HepG2 (cell line): ENCODE measurements around the gene STK24. TPM values are rescaled to one million over a fixed set of nuclear protein-coding genes. Genes with fewer than 3 reads are reported as not detected.

ENCODE experiments used
- ATAC-seq: fragments of 200-7000 bp; cut with Tn5 transposase; 3 replicates; pipeline ENCODE4 v1.9.1; 2020; ENCODE audit warnings: mild to moderate bottlenecking, moderate library complexity
- BruUV-seq: library from RNA; stranded (reverse); fragments of 400-500 nt; replicated peaks from 2 replicates; lab custom pipeline; 2021; lab: Mats Ljungman, UMichigan
- CTCF ChIA-PET: fragments of 300-600 bp; formaldehyde crosslinking; extraction: SDS; loops from one replicate; lab custom pipeline; 2021; ENCODE audit warnings: low total read pairs, inconsistent platforms, low intra/inter-chr PET ratio; lab: Yijun Ruan, JAX
- POLR2A ChIA-PET: fragments of 350-600 bp; sonication (Branson Sonifier 250); formaldehyde crosslinking; loops from one replicate; lab custom pipeline; 2020; ENCODE audit warnings: antibody characterized with exemption, inconsistent platforms; lab: Yijun Ruan, JAX
- DNase-seq: peaks from one replicate; pipeline ENCODE4 v3.0.0-alpha.2; 2015; ENCODE audit warnings: low spot score
- FAIRE-seq: peaks from 3 replicates; lab custom pipeline; 2011; peaks lifted over from hg19 to GRCh38; lab: Jason Lieb, UNC
- H2AFZ ChIP-seq: one replicate; pipeline ENCODE4 v1.6.1; 2011; ENCODE audit warnings: low read length, inconsistent platforms
- H3K27ac ChIP-seq: fragments of 300-600 bp; 3 replicates; pipeline ENCODE4 v1.8.0; 2011; ENCODE audit warnings: mixed run types, mild to moderate bottlenecking, mixed read lengths, low read length, inconsistent platforms; ENCODE audit not compliant: insufficient read depth; ENCODE audit errors: extremely low read length
- H3K27me3 ChIP-seq, 2 experiments: fragments of 200-600 bp in 1 of 2; 2 replicates in 1 of 2; 3 replicates in 1 of 2; pipeline versions ENCODE4 v1.6.0 to v1.8.0; 2011; ENCODE audit warnings: low read length in 2 of 2, mild to moderate bottlenecking in 2 of 2, moderate library complexity in 2 of 2, inconsistent platforms in 1 of 2; ENCODE audit not compliant: insufficient read depth in 2 of 2, control insufficient read depth in 1 of 2
- H3K36me3 ChIP-seq, 2 experiments: fragments of 200-600 bp in 1 of 2; replicated peaks in 1 of 2; 2 replicates in 1 of 2; 3 replicates in 1 of 2; pipeline versions ENCODE4 v1.5.1 to v1.8.0; 2011; ENCODE audit warnings: low read length in 2 of 2, inconsistent platforms in 1 of 2; ENCODE audit not compliant: insufficient read depth in 2 of 2, control insufficient read depth in 1 of 2
- H3K4me1 ChIP-seq: 2 replicates; pipeline ENCODE4 v1.5.1; 2012; ENCODE audit warnings: low read length, inconsistent platforms; ENCODE audit not compliant: insufficient read depth
- H3K4me2 ChIP-seq: 2 replicates; pipeline ENCODE4 v1.6.0; 2011; ENCODE audit warnings: low read depth, low read length, inconsistent platforms
- H3K4me3 ChIP-seq, 3 experiments: fragments of 200-600 bp in 1 of 3; sonication (generic), shearing (Covaris generic) in 1 of 3; replicated peaks in 1 of 3; 2 replicates each; pipeline ENCODE4 v1.5.1; 2011 to 2016; ENCODE audit warnings: low read length in 3 of 3, inconsistent platforms in 2 of 3, low read depth in 2 of 3, mild to moderate bottlenecking in 2 of 3, control low read depth in 1 of 3, mixed read lengths in 1 of 3; ENCODE audit not compliant: insufficient read depth in 1 of 3
- H3K79me2 ChIP-seq: one replicate; pipeline ENCODE4 v1.6.1; 2011; ENCODE audit warnings: low read length, inconsistent platforms; ENCODE audit not compliant: insufficient read depth
- H3K9ac ChIP-seq: 2 replicates; pipeline ENCODE4 v1.6.0; 2011; ENCODE audit warnings: mild to moderate bottlenecking, low read depth, low read length, inconsistent platforms; ENCODE audit not compliant: insufficient read depth
- H3K9me3 ChIP-seq: 2 replicates; pipeline ENCODE4 v1.5.1; 2012; ENCODE audit warnings: mild to moderate bottlenecking, low read length
- H4K20me1 ChIP-seq: 2 replicates; pipeline ENCODE4 v1.6.0; 2011; ENCODE audit warnings: inconsistent platforms, mild to moderate bottlenecking, low read length, moderate library complexity; ENCODE audit not compliant: insufficient read depth
- KLF11 ChIP-seq: IDR thresholded peaks from 2 replicates; pipeline ENCODE4 v1.6.1; 2016; ENCODE audit warnings: missing compliant biosample characterization
- MED1 ChIP-seq: sonication (generic); formaldehyde crosslinking; IDR thresholded peaks from 2 replicates; pipeline ENCODE4 v1.4.0; 2020; ENCODE audit warnings: missing genetic modification reagents
- MLLT10 ChIP-seq: sonication (generic); formaldehyde crosslinking; IDR thresholded peaks from 2 replicates; pipeline ENCODE4 v1.4.0; 2020; ENCODE audit warnings: missing genetic modification reagents
- MYNN ChIP-seq: sonication (generic); formaldehyde crosslinking; IDR thresholded peaks from 2 replicates; pipeline ENCODE4 v1.4.0; 2020; ENCODE audit warnings: mild to moderate bottlenecking, low read depth, missing genetic modification reagents
- RFX5 ChIP-seq: IDR thresholded peaks from 2 replicates; pipeline ENCODE4 v1.6.1; 2011; ENCODE audit warnings: low read depth, low read length, improper control_type of control experiment
- RXRA ChIP-seq: sonication (generic); formaldehyde crosslinking; IDR thresholded peaks from 2 replicates; pipeline ENCODE4 v1.5.1; 2020; ENCODE audit warnings: missing genetic modification reagents
- SP2 ChIP-seq: sonication (generic); formaldehyde crosslinking; IDR thresholded peaks from 2 replicates; pipeline ENCODE4 v1.5.1; 2020; ENCODE audit warnings: mild to moderate bottlenecking, missing genetic modification reagents
- ZBTB42 ChIP-seq: sonication (generic); formaldehyde crosslinking; IDR thresholded peaks from 2 replicates; pipeline ENCODE4 v1.5.0; 2020; ENCODE audit warnings: mild to moderate bottlenecking, missing genetic modification reagents
- ZMAT3 ChIP-seq: sonication (generic); formaldehyde crosslinking; conservative IDR thresholded peaks from 2 replicates; pipeline ENCODE4 v1.7.0; 2021; ENCODE audit warnings: missing genetic modification reagents
- ZNF292 ChIP-seq: sonication (generic); formaldehyde crosslinking; IDR thresholded peaks from 2 replicates; pipeline ENCODE4 v1.8.1; 2022; ENCODE audit warnings: mild to moderate bottlenecking, low read depth, missing genetic modification reagents, borderline replicate concordance
- ZNF383 ChIP-seq: sonication (generic); formaldehyde crosslinking; IDR thresholded peaks from 2 replicates; pipeline ENCODE4 v1.4.0; 2020; ENCODE audit warnings: missing genetic modification reagents, mild to moderate bottlenecking, borderline replicate concordance
- ZNF572 ChIP-seq: sonication (generic); formaldehyde crosslinking; IDR thresholded peaks from 2 replicates; pipeline ENCODE4 v1.5.1; 2020; ENCODE audit warnings: mild to moderate bottlenecking, missing genetic modification reagents
- WGBS: methylation state at CpG from one replicate; pipeline ENCODE4 v1.1.6; 2017; ENCODE audit warnings: low lambda C conversion rate; 5-methylcytosine and 5-hydroxymethylcytosine counted together
- in situ Hi-C: cut with HindIII; loops from 2 replicates; pipeline ENCODE4 v1.10.0; 2017; ENCODE audit warnings: low pct_unique_long_range_greater_than_20kb; ENCODE audit not compliant: extremely low pct_ligation_motif_present
- intact Hi-C: fragments of 100-400 bp; cut with micrococcal nuclease; formaldehyde crosslinking; loops from one replicate; pipeline ENCODE4 v1.10.0; 2022; ENCODE audit not compliant: unreplicated experiment
- polyA plus RNA-seq, 8 experiments: library from polyadenylated mRNA; depleted of rRNA in 3 of 8; stranded (reverse) in 7 of 8; unstranded in 1 of 8; fragments of >200 nt; fragmentation: Illumina TruSeq in 4 of 8; extraction: Trizol in 4 of 8; gene quantifications; 2 replicates each; pipeline versions ENCODE4 v1.2.1 to v1.2.3, GENCODE V29; 2011 to 2016; ENCODE audit warnings: low read depth in 4 of 8, missing spikeins in 1 of 8, mixed read lengths in 1 of 8; ENCODE audit not compliant: insufficient read depth in 1 of 8
- total RNA-seq, 5 experiments: library from RNA; depleted of rRNA; stranded (reverse); fragments of >200 nt; fragmentation: Illumina TruSeq; extraction: Trizol; gene quantifications; 2 replicates each; pipeline ENCODE4 v1.2.3, GENCODE V29; 2016; ENCODE audit warnings: low read depth in 1 of 5

STK24 gene
- total and polyA plus RNA-seq, 2 of the 13 experiments (the other 11 are each of a cell fraction or from before 2014, with no cell fraction given) = 51.3 to 73.0 TPM

GRCh38 chr13:98494769-98495168, 82.1 kb downstream of the STK24 start:
- intact Hi-C loops (no loop called here), in situ Hi-C loops (no loop called here)
- no peak overlapping the region for H3K4me3 ChIP-seq
- no peak overlapping the region for H3K9ac ChIP-seq
- no peak overlapping the region for H2AFZ ChIP-seq
- ChIA-PET POLR2A (interaction anchor here (2.6 kb wide), 1 partner anchor 10 kb away, joined by 8 read pairs; no protein-coding TSS in a partner anchor), CTCF (no interaction called here)
- H3K27me3 ChIP-seq = no peaks in the 10 kb centered on the region
- peaks cover 4 to 16% of the 10 kb centered on the region in 2 experiments; a peak in 4 of 5 replicates for H3K36me3 ChIP-seq
- FAIRE-seq = no peak
- no TSS peak for BruUV-seq
- ATAC-seq = no peak
- 94% methylated on average over 12 of the region's 13 CpGs for WGBS
- peaks cover 3% of the 10 kb centered on the region; the same call in 1 of the 2 replicates for H4K20me1 ChIP-seq
- DNase-seq = no peak
- no peak for TF ChIP-seq ZNF292 (CRISPR knock-in tag)
- no peak for TF ChIP-seq MED1 (CRISPR knock-in tag)
- TF ChIP-seq SP2 = no peak
- no peak for TF ChIP-seq MYNN (CRISPR knock-in tag)
- no peak for TF ChIP-seq RXRA (CRISPR knock-in tag)
- no peak for TF ChIP-seq MLLT10
- TF ChIP-seq KLF11 (CRISPR knock-in tag) = no peak
- no peak for TF ChIP-seq ZMAT3 (CRISPR knock-in tag)
- no peak for TF ChIP-seq ZBTB42 (CRISPR knock-in tag)
- TF ChIP-seq RFX5 = no peak
- TF ChIP-seq ZNF572 (CRISPR knock-in tag) = no peak
- no peak for TF ChIP-seq ZNF383
- no peak overlapping the region for H3K4me2 ChIP-seq
- H3K9me3 ChIP-seq = no peaks in the 10 kb centered on the region
- H3K27ac ChIP-seq = peak overlapping the region; percentile 81
- H3K79me2 ChIP-seq = peaks cover 88% of the 10 kb centered on the region
- H3K4me1 ChIP-seq = peaks cover 90% of the 10 kb centered on the region
